Smooth muscle cell (in vitro differentiated cells): ENCODE data around the gene HYCC2. TPM values are rescaled to one million over a fixed set of nuclear protein-coding genes. Genes with fewer than 3 reads are reported as not detected.
"Not testable (repeated sequence)": the region's sequence is repeated elsewhere in the genome, so short reads cannot be mapped to it uniquely, and the experiment has no call there.

Experiments used
- DNase-seq: peaks from one replicate; lab custom pipeline; 2025; ENCODE audit not compliant: unreplicated experiment; lab: John Stamatoyannopoulos, UW
- H2AFZ ChIP-seq: fragments of 200-600 bp; sonication (generic); 2 replicates; pipeline ENCODE4 v1.6.0; 2016; ENCODE audit warnings: antibody characterized with exemption, low read depth, mild to moderate bottlenecking
- H3F3A ChIP-seq: fragments of 200-600 bp; sonication (generic); 2 replicates; pipeline ENCODE4 v1.6.0; 2017; ENCODE audit warnings: antibody characterized with exemption, low read depth
- H3K27ac ChIP-seq: fragments of 200-600 bp; sonication (generic); 2 replicates; pipeline ENCODE4 v1.5.1; 2016; ENCODE audit warnings: low read depth, mild to moderate bottlenecking
- H3K27me3 ChIP-seq: fragments of 200-600 bp; sonication (generic); 2 replicates; pipeline ENCODE4 v1.6.1; 2016; ENCODE audit warnings: low read depth, mild to moderate bottlenecking
- H3K36me3 ChIP-seq: fragments of 200-600 bp; sonication (generic); 2 replicates; pipeline ENCODE4 v1.5.1; 2016; ENCODE audit warnings: low read depth
- H3K4me1 ChIP-seq: fragments of 200-600 bp; sonication (generic); 2 replicates; pipeline ENCODE4 v1.5.1; 2016; ENCODE audit warnings: low read depth
- H3K4me2 ChIP-seq: fragments of 200-600 bp; sonication (generic); 2 replicates; pipeline ENCODE4 v1.6.0; 2016; ENCODE audit warnings: mild to moderate bottlenecking
- H3K4me3 ChIP-seq: fragments of 200-600 bp; sonication (generic); 2 replicates; pipeline ENCODE4 v1.5.1; 2016; ENCODE audit warnings: mild to moderate bottlenecking
- H3K79me2 ChIP-seq: fragments of 200-600 bp; sonication (generic); 2 replicates; pipeline ENCODE4 v1.6.0; 2016; ENCODE audit warnings: low read depth, mild to moderate bottlenecking
- H3K9ac ChIP-seq: fragments of 200-600 bp; sonication (generic); 2 replicates; pipeline ENCODE4 v1.6.0; 2016; ENCODE audit warnings: low read depth
- H3K9me3 ChIP-seq: fragments of 200-600 bp; sonication (generic); replicated peaks from 2 replicates; pipeline ENCODE4 v1.5.1; 2016; ENCODE audit warnings: low read depth
- H4K20me1 ChIP-seq: fragments of 200-600 bp; sonication (generic); 2 replicates; pipeline ENCODE4 v1.6.0; 2016; ENCODE audit warnings: low read depth
- WGBS: methylation state at CpG from one replicate; pipeline ENCODE4 v1.1.7; 2016; ENCODE audit warnings: low lambda C conversion rate; 5-methylcytosine and 5-hydroxymethylcytosine counted together
- polyA plus RNA-seq: library from polyadenylated mRNA; unstranded; fragments of >200 nt; fragmentation: Nextera tagmentation; extraction: Ambion mirVana; gene quantifications from 2 replicates; pipeline ENCODE4 v1.2.1, GENCODE V29; 2016
- total RNA-seq: library from RNA; depleted of rRNA; stranded (reverse); fragments of >200 nt; gene quantifications from 2 replicates; pipeline ENCODE4 v1.2.3, GENCODE V29; 2014
- TF ChIP-seq, protein P1 (sequence below): fragments of 200-600 bp; sonication (generic); IDR thresholded peaks from 2 replicates; pipeline ENCODE4 v1.5.1; 2017; ENCODE audit warnings: borderline replicate concordance, mild to moderate bottlenecking, antibody characterized with exemption; ENCODE audit not compliant: insufficient read depth, poor library complexity, severe bottlenecking

The HYCC2 gene
- total and polyA plus RNA-seq, 2 experiments from 2014 or later: 3.6 to 15.1 TPM

DNA sequence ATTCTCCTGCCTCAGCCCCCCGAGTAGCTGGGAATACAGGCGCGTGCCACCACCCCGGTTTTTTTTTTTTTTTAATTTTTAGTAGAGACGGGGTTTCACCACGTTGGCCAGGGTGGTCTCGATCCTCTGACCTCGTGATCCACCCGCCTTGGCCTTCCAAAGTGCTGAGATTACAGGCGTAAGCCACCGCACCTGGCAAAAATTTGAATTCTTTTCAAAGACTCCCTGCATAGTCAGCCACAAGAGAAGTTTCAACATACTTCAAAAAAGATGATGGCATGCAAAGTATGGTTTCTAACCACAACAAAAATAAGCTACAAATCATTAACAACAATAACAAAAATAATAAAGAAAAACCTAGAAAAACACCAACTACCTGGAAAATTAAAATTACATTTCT lies 22.0 kb downstream of the HYCC2 start:
- no peak overlapping the region for H3K4me3 ChIP-seq
- H3K4me1 ChIP-seq: no peaks in the 10 kb centered on the region
- H3K79me2 ChIP-seq: peaks cover 86% of the 10 kb centered on the region
- no peaks in the 10 kb centered on the region for H3K9me3 ChIP-seq
- no peaks in the 10 kb centered on the region for H3K27me3 ChIP-seq
- no peaks in the 10 kb centered on the region for H3K36me3 ChIP-seq
- H2AFZ ChIP-seq: no peak overlapping the region
- H3K9ac ChIP-seq: no peak overlapping the region
- no peaks in the 10 kb centered on the region for H3F3A ChIP-seq
- TF ChIP-seq, protein P1, sequence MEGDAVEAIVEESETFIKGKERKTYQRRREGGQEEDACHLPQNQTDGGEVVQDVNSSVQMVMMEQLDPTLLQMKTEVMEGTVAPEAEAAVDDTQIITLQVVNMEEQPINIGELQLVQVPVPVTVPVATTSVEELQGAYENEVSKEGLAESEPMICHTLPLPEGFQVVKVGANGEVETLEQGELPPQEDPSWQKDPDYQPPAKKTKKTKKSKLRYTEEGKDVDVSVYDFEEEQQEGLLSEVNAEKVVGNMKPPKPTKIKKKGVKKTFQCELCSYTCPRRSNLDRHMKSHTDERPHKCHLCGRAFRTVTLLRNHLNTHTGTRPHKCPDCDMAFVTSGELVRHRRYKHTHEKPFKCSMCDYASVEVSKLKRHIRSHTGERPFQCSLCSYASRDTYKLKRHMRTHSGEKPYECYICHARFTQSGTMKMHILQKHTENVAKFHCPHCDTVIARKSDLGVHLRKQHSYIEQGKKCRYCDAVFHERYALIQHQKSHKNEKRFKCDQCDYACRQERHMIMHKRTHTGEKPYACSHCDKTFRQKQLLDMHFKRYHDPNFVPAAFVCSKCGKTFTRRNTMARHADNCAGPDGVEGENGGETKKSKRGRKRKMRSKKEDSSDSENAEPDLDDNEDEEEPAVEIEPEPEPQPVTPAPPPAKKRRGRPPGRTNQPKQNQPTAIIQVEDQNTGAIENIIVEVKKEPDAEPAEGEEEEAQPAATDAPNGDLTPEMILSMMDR: no peak
- no peak overlapping the region for H3K4me2 ChIP-seq
- H3K27ac ChIP-seq: no peak overlapping the region
- H4K20me1 ChIP-seq: peaks cover 65% of the 10 kb centered on the region
- no peak for DNase-seq
- WGBS: 90% methylated on average over 11 of the region's 11 CpGs

DNA sequence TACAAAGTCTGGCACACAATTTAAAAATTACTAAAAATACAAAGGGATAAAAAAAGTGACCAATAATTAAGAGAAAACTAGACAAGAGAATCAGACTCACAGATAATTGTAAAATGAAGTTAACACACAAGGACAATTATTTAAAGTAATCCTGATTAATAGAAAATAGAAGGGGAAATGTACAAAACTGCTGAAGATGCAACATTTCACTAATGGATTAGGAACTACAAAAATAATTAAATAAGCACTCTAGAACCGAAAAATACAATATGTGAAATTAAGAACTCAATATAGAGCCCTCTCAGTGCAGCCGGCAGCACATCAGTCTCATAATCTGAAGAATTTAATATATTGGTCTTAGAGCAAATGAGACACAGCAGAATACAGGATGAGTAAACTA lies 24.6 kb downstream of the HYCC2 start:
- no peaks in the 10 kb centered on the region for H3K4me1 ChIP-seq
- peaks cover 64% of the 10 kb centered on the region for H3K79me2 ChIP-seq
- no peaks in the 10 kb centered on the region for H3K27me3 ChIP-seq
- no peaks in the 10 kb centered on the region for H3K9me3 ChIP-seq
- WGBS: 98% methylated on average over 2 of the region's 2 CpGs
- H4K20me1 ChIP-seq: peaks cover 46% of the 10 kb centered on the region
- no peak overlapping the region for H2AFZ ChIP-seq
- H3K4me3 ChIP-seq: no peak overlapping the region
- TF ChIP-seq, protein P1: no peak
- no peak for DNase-seq
- H3F3A ChIP-seq: no peaks in the 10 kb centered on the region
- H3K36me3 ChIP-seq: no peaks in the 10 kb centered on the region
- H3K4me2 ChIP-seq: no peak overlapping the region
- H3K27ac ChIP-seq: no peak overlapping the region
- no peak overlapping the region for H3K9ac ChIP-seq

DNA sequence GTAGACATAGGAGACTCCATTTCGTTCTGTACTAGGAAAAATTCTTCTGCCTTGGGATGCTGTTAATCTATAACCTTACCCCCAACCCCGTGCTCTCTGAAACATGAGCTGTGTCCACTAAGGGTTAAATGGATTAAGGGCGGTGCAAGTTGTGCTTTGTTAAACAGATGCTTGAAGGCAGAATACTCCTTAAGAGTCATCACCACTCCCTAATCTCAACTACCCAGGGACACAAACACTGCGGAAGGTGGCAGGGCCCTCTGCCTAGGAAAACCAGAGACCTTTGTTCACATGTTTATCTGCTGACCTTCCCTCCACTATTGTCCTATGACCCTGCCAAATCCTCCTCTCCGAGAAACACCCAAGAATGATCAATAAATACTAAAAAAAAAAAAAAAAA lies 28.4 kb downstream of the HYCC2 start:
- peaks cover 43% of the 10 kb centered on the region for H3K79me2 ChIP-seq
- H3K27me3 ChIP-seq, H3K4me1 ChIP-seq, DNase-seq, H3K9me3 ChIP-seq, H2AFZ ChIP-seq, H3K4me3 ChIP-seq, H3F3A ChIP-seq, H3K27ac ChIP-seq, H3K36me3 ChIP-seq, H3K4me2 ChIP-seq, H3K9ac ChIP-seq: not testable (repeated sequence)
- 96% methylated on average over 5 of the region's 5 CpGs for WGBS
- peaks cover 41% of the 10 kb centered on the region for H4K20me1 ChIP-seq

DNA sequence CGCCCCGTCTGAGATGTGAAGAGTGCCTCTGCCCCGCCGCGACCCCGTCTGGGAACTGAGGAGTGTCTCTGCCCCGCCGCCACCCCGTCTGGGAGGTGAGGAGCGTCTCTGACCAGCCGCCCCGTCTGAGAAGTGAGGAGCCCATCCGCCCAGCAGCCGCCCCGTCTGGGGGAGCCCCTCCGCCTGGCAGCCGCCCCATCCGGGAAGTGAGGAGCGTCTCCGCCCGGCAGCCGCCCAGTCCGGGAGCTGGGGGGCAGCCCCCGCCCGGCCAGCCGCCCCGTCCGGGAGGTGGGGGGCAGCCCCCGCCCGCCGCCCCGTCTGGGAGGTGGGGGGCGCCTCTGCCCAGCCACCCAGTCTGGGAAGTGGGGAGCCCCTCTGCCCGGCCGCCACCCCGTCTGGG lies 29.0 kb downstream of the HYCC2 start:
- not testable (repeated sequence) for H3K27ac ChIP-seq, DNase-seq, H3K4me1 ChIP-seq, H3K4me2 ChIP-seq, H3K27me3 ChIP-seq, H3F3A ChIP-seq, H3K9ac ChIP-seq, H3K4me3 ChIP-seq, H3K9me3 ChIP-seq, H3K36me3 ChIP-seq, H2AFZ ChIP-seq
- Histone ChIP-seq H3K79me2 (peaks cover 37% of the 10 kb centered on the region), H4K20me1 (peaks cover 36% of the 10 kb centered on the region)
- WGBS: no CpG with 5 or more reads among the region's 36 CpGs

DNA sequence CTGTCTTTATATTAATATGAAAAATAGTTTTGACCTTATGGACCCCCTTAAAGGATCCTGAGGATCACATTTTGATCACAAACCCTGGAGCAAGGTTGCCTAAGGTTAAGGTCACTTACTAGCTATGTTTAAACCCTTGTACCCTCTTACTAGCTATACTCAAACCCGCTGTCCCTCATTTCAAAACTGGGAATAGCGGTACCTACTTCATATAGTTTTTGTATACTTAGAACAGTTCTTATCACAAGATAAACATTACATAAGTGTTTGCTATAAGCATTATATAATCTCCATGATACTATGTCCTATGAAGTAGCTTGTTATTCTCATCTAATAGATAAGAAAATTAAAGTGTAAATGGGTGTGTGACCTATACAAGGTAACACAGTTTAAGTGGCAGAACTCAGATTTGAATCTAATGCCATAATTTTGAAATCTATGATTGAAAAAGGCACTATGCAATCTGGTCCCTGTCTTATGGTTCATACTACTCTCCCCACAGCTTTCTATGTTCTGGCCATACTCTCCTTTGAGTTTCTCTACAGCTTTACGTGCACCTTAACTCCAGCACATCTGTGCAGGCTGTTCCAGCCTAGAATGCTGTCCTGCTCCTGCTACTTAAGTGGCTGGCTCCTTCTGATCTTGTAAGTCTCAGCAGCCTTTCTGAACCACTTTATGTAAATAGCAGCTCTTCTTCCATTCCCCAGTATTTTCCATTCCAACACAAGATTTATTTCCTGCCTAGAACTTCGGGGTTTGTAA lies 30.4 kb downstream of the HYCC2 start:
- Histone ChIP-seq H3K36me3 (no peaks in the 10 kb centered on the region), H3K27ac (no peak overlapping the region), H3K9ac (no peak overlapping the region), H3K79me2 (peaks cover 23% of the 10 kb centered on the region), H3K27me3 (no peaks in the 10 kb centered on the region), H3K4me1 (no peaks in the 10 kb centered on the region), H2AFZ (no peak overlapping the region), H3K4me2 (no peak overlapping the region), H4K20me1 (peaks cover 22% of the 10 kb centered on the region), H3F3A (no peaks in the 10 kb centered on the region), H3K4me3 (no peak overlapping the region), H3K9me3 (no peaks in the 10 kb centered on the region)
- WGBS: 94% methylated on average over 4 of the region's 4 CpGs
- no peak for DNase-seq
- TF ChIP-seq, protein P1: no peak
